Lower lobe of right lung (tissue), 2 donors: ENCODE data around the gene RNASE9. TPM values are rescaled to one million over a fixed set of nuclear protein-coding genes. Genes with fewer than 3 reads are reported as not detected.

Experiments used
- ATAC-seq, 2 donors: fragments of 200-7000 bp; cut with Tn5 transposase; one replicate each; pipeline ENCODE4 v1.9.1; 2020 to 2022; ENCODE audit warnings: mild to moderate bottlenecking in 2 of 2, moderate library complexity in 2 of 2
- DNase-seq: peaks from one replicate; pipeline ENCODE4 v3.0.0-alpha.2; 2020
- H3K27ac ChIP-seq: fragments of 200-600 bp; one replicate; pipeline ENCODE4 v1.8.0; 2022
- H3K27me3 ChIP-seq: fragments of 200-600 bp; one replicate; pipeline ENCODE4 v1.8.0; 2022; ENCODE audit warnings: low read depth
- H3K36me3 ChIP-seq: fragments of 200-600 bp; one replicate; pipeline ENCODE4 v1.8.0; 2022; ENCODE audit warnings: mild to moderate bottlenecking
- H3K4me1 ChIP-seq: fragments of 200-600 bp; one replicate; pipeline ENCODE4 v1.8.0; 2022
- H3K4me3 ChIP-seq: fragments of 200-600 bp; one replicate; pipeline ENCODE4 v1.8.0; 2022; ENCODE audit warnings: mild to moderate bottlenecking
- H3K9me3 ChIP-seq: fragments of 200-600 bp; one replicate; pipeline ENCODE4 v1.8.0; 2022
- intact Hi-C: fragments of 100-400 bp; cut with DNase I; formaldehyde crosslinking; loops from one replicate; pipeline ENCODE4 v1.11.0; 2022
- total RNA-seq: library from RNA; stranded (reverse); fragmentation: NEBNext Ultra II Directional; extraction: Animal tissue kit (Norgen Biotek cat#: 25700); gene quantifications from one replicate; pipeline ENCODE4 v1.2.1, GENCODE V29; 2021
- TF ChIP-seq, protein P1 (sequence below): fragments of 200-600 bp; IDR thresholded peaks from one replicate; pipeline ENCODE4 v1.8.0; 2022; ENCODE audit warnings: antibody characterized with exemption, mild to moderate bottlenecking
- donor health status: DM: no; HTN: yes; CAD: no; lungs with severe emphysema.

RNASE9 gene
- total RNA-seq, 1 donor from 2014 or later, result not detected

DNA sequence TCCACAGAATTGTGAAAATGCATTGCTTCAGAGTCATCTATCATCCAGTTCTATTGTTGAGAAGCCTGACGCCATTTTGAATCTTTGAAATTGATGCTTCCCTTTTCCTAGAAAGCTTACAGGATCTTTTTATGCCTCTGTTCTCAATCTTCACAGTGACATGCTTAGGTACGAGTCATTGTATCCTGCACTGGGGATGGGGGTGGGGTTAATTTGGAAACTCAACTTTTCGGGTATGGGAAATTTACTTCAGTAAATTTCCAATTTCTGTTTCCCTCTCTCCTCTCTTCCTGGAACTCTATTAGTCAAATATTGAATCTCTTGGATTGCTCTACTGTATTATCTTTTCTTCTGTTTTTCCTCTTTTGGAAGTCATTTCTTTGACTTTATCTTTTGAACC, 31.0 kb downstream of the RNASE9 start:
- no peaks in the 10 kb centered on the region for H3K27me3 ChIP-seq
- DNase-seq (no peak), ATAC-seq (no peak)
- TF ChIP-seq, protein P1, sequence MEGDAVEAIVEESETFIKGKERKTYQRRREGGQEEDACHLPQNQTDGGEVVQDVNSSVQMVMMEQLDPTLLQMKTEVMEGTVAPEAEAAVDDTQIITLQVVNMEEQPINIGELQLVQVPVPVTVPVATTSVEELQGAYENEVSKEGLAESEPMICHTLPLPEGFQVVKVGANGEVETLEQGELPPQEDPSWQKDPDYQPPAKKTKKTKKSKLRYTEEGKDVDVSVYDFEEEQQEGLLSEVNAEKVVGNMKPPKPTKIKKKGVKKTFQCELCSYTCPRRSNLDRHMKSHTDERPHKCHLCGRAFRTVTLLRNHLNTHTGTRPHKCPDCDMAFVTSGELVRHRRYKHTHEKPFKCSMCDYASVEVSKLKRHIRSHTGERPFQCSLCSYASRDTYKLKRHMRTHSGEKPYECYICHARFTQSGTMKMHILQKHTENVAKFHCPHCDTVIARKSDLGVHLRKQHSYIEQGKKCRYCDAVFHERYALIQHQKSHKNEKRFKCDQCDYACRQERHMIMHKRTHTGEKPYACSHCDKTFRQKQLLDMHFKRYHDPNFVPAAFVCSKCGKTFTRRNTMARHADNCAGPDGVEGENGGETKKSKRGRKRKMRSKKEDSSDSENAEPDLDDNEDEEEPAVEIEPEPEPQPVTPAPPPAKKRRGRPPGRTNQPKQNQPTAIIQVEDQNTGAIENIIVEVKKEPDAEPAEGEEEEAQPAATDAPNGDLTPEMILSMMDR, result no peak
- no peaks in the 10 kb centered on the region for H3K4me1 ChIP-seq
- H3K27ac ChIP-seq, result no peak overlapping the region
- no peaks in the 10 kb centered on the region for H3K9me3 ChIP-seq
- no peaks in the 10 kb centered on the region for H3K36me3 ChIP-seq
- intact Hi-C loops, result loop anchor here (5.0 kb wide), 1 partner anchor 77 kb away; no protein-coding TSS in a partner anchor
- H3K4me3 ChIP-seq, result no peak overlapping the region

DNA sequence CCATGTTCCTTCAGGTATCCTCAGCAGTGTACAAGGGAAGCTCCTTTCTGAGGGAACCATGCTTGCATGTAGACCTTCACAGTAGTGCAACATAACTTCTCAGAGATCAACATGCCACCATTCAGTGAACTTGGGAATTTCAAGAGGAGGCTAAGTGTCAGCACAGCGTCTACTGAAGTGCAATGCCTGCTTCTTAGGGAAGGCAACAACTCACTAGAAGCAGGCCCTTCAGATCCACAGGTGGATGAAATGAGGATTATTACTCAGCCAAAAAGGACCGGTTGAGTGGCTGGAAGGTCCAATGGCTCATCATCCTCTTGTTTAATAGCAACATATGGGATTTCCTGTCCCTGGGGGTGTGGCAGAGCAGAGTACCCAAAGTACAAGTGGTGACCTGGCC, 36.8 kb downstream of the RNASE9 start:
- peaks cover 5% of the 10 kb centered on the region for H3K9me3 ChIP-seq
- intact Hi-C loops, result no loop called here
- ATAC-seq, result peak; percentile 40 to 47
- no peak overlapping the region for H3K4me3 ChIP-seq
- H3K27ac ChIP-seq, result no peak overlapping the region
- no peaks in the 10 kb centered on the region for H3K27me3 ChIP-seq
- DNase-seq, result no peak
- H3K4me1 ChIP-seq, result no peaks in the 10 kb centered on the region
- H3K36me3 ChIP-seq, result no peaks in the 10 kb centered on the region
- TF ChIP-seq, protein P1, result no peak

- H3K9me3 ChIP-seq, result peaks cover 5% of the 10 kb centered on the region
- intact Hi-C loops, result no loop called here
- no peak overlapping the region for H3K4me3 ChIP-seq
- no peak overlapping the region for H3K27ac ChIP-seq
- no peaks in the 10 kb centered on the region for H3K4me1 ChIP-seq
- no peak for DNase-seq
- no peaks in the 10 kb centered on the region for H3K36me3 ChIP-seq
- TF ChIP-seq, protein P1, result no peak
- no peaks in the 10 kb centered on the region for H3K27me3 ChIP-seq
- no peak for ATAC-seq
Measured at GRCh38 chr14:20522332-20522731, 38.5 kb downstream of the RNASE9 start.

DNA sequence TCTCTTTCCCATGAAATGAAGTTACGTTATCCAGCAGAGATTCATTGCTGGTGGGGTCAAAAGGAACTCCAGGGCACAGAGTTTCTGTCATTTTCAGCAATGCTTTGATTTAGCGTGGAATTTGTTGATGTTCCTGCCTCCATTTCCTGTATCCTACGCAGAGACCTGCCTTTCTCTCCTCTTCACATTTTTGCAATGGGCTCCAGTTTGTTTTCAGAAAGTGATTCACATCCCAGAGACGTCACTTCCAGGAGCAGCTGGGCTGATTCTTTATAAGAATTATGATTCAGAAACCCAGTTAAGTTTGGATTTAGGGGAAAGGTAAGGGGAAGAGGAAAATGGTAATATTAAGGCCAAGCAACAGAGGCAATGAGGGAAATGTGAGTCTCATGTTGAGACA, 43.9 kb downstream of the RNASE9 start:
- intact Hi-C loops, result no loop called here
- H3K4me1 ChIP-seq, result no peaks in the 10 kb centered on the region
- DNase-seq, result no peak
- H3K9me3 ChIP-seq, result peaks cover 5% of the 10 kb centered on the region
- H3K27ac ChIP-seq, result no peak overlapping the region
- TF ChIP-seq, protein P1, result no peak
- no peak overlapping the region for H3K4me3 ChIP-seq
- H3K36me3 ChIP-seq, result no peaks in the 10 kb centered on the region
- ATAC-seq, result no peak
- H3K27me3 ChIP-seq, result no peaks in the 10 kb centered on the region

DNA sequence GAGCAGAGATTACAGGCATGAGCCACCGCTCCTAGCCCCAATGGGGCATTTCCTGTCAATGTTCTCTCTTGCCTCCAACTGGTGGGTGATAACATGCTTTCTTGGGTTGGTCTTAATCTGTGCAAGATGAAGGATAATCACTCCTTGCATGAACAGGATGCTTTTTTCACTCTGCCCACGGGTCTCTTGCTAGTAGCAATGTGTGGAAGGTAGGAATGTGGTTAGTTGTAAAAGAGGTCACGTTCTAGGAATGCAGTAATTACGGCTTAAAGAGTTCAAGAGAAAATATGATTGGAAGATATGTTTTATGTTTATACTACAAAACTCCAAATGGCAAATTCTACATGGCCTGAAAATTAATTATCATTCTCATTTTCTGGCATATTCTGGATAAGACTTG, 45.0 kb downstream of the RNASE9 start:
- Histone ChIP-seq H3K4me1 (no peaks in the 10 kb centered on the region), H3K4me3 (no peak overlapping the region), H3K27ac (no peak overlapping the region), H3K9me3 (peaks cover 5% of the 10 kb centered on the region), H3K27me3 (no peaks in the 10 kb centered on the region), H3K36me3 (no peaks in the 10 kb centered on the region)
- TF ChIP-seq, protein P1, result no peak
- DNase-seq (no peak), ATAC-seq (no peak)
- intact Hi-C loops, result no loop called here
